WTC11 (cell line): ENCODE measurements around the gene TMEM100. TPM values are rescaled to one million over a fixed set of nuclear protein-coding genes. Genes with fewer than 3 reads are reported as not detected.
"Not testable (repeated sequence)": the region's sequence is repeated elsewhere in the genome, so short reads cannot be mapped to it uniquely, and the experiment has no call there.

Experiments used
- ATAC-seq: fragments of 200-7000 bp; cut with Tn5 transposase; 2 replicates; pipeline ENCODE4 v1.10.0; 2021; ENCODE audit warnings: mild to moderate bottlenecking, moderate library complexity
- CTCF ChIA-PET: fragments of 300-600 bp; sonication (Branson Sonifier 250); formaldehyde crosslinking; loops from one replicate; lab custom pipeline; 2021; ENCODE audit warnings: antibody characterized with exemption; lab: Charles Lee
- POLR2A ChIA-PET: fragments of 350-600 bp; sonication (Branson Sonifier 250); formaldehyde crosslinking; loops from one replicate; lab custom pipeline; 2021; ENCODE audit warnings: antibody characterized with exemption; lab: Charles Lee
- DNase-seq: peaks from one replicate; pipeline ENCODE4 v3.0.0; 2021; ENCODE audit warnings: low spot score
- H3K27ac Mint-ChIP-seq: 2 replicates; pipeline ENCODE4 v1.8.0; 2021; ENCODE audit warnings: mixed read lengths
- H3K27me3 Mint-ChIP-seq: 2 replicates; pipeline ENCODE4 v1.8.0; 2021; ENCODE audit warnings: low read depth, mild to moderate bottlenecking, moderate library complexity, mixed read lengths
- H3K36me3 Mint-ChIP-seq: 2 replicates; pipeline ENCODE4 v1.8.0; 2021; ENCODE audit warnings: mixed read lengths
- H3K4me1 Mint-ChIP-seq: 2 replicates; pipeline ENCODE4 v1.8.0; 2022; ENCODE audit warnings: mixed read lengths
- H3K4me3 Mint-ChIP-seq: 2 replicates; pipeline ENCODE4 v1.8.0; 2021; ENCODE audit warnings: mild to moderate bottlenecking, moderate library complexity, mixed read lengths
- H3K9me3 Mint-ChIP-seq: 2 replicates; pipeline ENCODE4 v1.8.0; 2021; ENCODE audit warnings: mixed read lengths
- CREB1 ChIP-seq: sonication (generic); formaldehyde crosslinking; IDR thresholded peaks from 2 replicates; pipeline ENCODE4 v1.8.0; 2023; ENCODE audit warnings: mild to moderate bottlenecking, missing genetic modification reagents
- FOXJ3 ChIP-seq: sonication (generic); formaldehyde crosslinking; IDR thresholded peaks from 2 replicates; pipeline ENCODE4 v1.9.0; 2021; ENCODE audit warnings: missing genetic modification reagents, mild to moderate bottlenecking, borderline replicate concordance
- ZNF121 ChIP-seq: sonication (generic); formaldehyde crosslinking; IDR thresholded peaks from 2 replicates; pipeline ENCODE4 v1.8.0; 2023; ENCODE audit warnings: missing genetic modification reagents
- ZNF138 ChIP-seq: sonication (generic); formaldehyde crosslinking; conservative IDR thresholded peaks from 2 replicates; pipeline ENCODE4 v1.8.1; 2022; ENCODE audit warnings: mild to moderate bottlenecking, moderate library complexity, missing genetic modification reagents
- ZSCAN18 ChIP-seq: fragments of 250-450 bp; sonication (Bioruptor Pico); IDR thresholded peaks from 2 replicates; pipeline ENCODE4 v2.1.2; 2022; ENCODE audit warnings: mild to moderate bottlenecking, moderate library complexity
- total RNA-seq: library from RNA; stranded (reverse); gene quantifications from 3 replicates; pipeline ENCODE4 v1.2.3, GENCODE V29; 2021

TMEM100 gene
- total RNA-seq, 1 experiment from 2014 or later = 1.1 TPM

GRCh38 chr17:55672585-55673501 is 49.8 kb downstream of the TMEM100 start:
- no peak for TF ChIP-seq ZNF138 (CRISPR knock-in tag)
- TF ChIP-seq ZNF121 (CRISPR knock-in tag) = no peak
- no peak for TF ChIP-seq ZSCAN18 (CRISPR knock-in tag)
- no peak for TF ChIP-seq FOXJ3 (CRISPR knock-in tag)
- TF ChIP-seq CREB1 (CRISPR knock-in tag) = no peak
- TF ChIP-seq, all 79 proteins: peak for 0
- DNase-seq = no peak
- Mint-ChIP-seq H3K27me3 (no peaks in the 10 kb centered on the region; the same call in 1 of the 2 replicates), H3K4me3 (no peak overlapping the region), H3K9me3 (peaks cover 29% of the 10 kb centered on the region), H3K27ac (no peak overlapping the region), H3K36me3 (peaks cover 7% of the 10 kb centered on the region; the same call in 1 of the 2 replicates), H3K4me1 (peaks cover 27% of the 10 kb centered on the region)
- no peak for ATAC-seq
- ChIA-PET POLR2A (no interaction called here), CTCF (interaction anchor here (0.6 kb wide), 1 partner anchor 45 kb away, joined by 4 read pairs; no protein-coding TSS in a partner anchor)

GRCh38 chr17:55672010-55672409 is 50.7 kb downstream of the TMEM100 start:
- DNase-seq, ATAC-seq, POLR2A ChIA-PET, H3K27me3 Mint-ChIP-seq, H3K4me3 Mint-ChIP-seq, H3K36me3 Mint-ChIP-seq, H3K27ac Mint-ChIP-seq, CTCF ChIA-PET: not testable (repeated sequence)
- Mint-ChIP-seq H3K4me1 (peaks cover 28% of the 10 kb centered on the region), H3K9me3 (peaks cover 29% of the 10 kb centered on the region)

Other genes starting within 250 kb of the TMEM100 start
- not detected in 3 replicates for gene SMIM36, start 211.4 kb downstream of the TMEM100 start, total RNA-seq
- 10.3 to 14.2 TPM (median 12.2 TPM) in 3 replicates for gene PCTP, start 28.2 kb upstream of the TMEM100 start, total RNA-seq